ENCODE measurements around the gene TBC1D19.

- no peak for TF ChIP-seq CTCF (conservative IDR thresholded peaks at IDR 0.05)
- TF ChIP-seq EZH2 (IDR thresholded peaks at IDR 0.05; ENCODE audit: low read depth), result no peak
Measured at GRCh38 chr4:26579169-26579568, 4.7 kb upstream of the TBC1D19 start.
